ENCODE data around the gene PIEZO2.

Gene PIEZO2

GRCh38 chr18:10858477-10858876, 290.9 kb downstream of the PIEZO2 start:
- Histone ChIP-seq H3K36me3 (ENCODE audit: control insufficient read depth in 2 of 2, insufficient read depth in 1 of 2, low read length in 2 of 2) (no peaks in the 10 kb centered on the region), H3K4me1 (ENCODE audit: control insufficient read depth, insufficient read depth, low read length) (no peaks in the 10 kb centered on the region; the same call in 1 of the 2 replicates), H3K4me3 (ENCODE audit: low read depth, low read length) (no peak overlapping the region), H3K9me3 (ENCODE audit: control insufficient read depth, insufficient read depth, low read depth, low read length) (no peaks in the 10 kb centered on the region), H3K27ac (ENCODE audit: extremely low read depth, low read depth, low read length) (no peak overlapping the region)
- POLR2A ChIA-PET = no interaction called here
- TF ChIP-seq ZNF473 (tag by site-specific recombination; IDR thresholded peaks at IDR 0.05) = no peak
- no peak for TF ChIP-seq ZNF398 (tag by site-specific recombination; IDR thresholded peaks at IDR 0.05)
- no peak for TF ChIP-seq MZF1 (tag by site-specific recombination; IDR thresholded peaks at IDR 0.05; ENCODE audit: borderline replicate concordance)
- TF ChIP-seq ZNF660 (tag by site-specific recombination; IDR thresholded peaks at IDR 0.05) = no peak
- TF ChIP-seq ZNF266 (tag by site-specific recombination; IDR thresholded peaks at IDR 0.05; ENCODE audit: low read depth) = no peak
- no peak for TF ChIP-seq ZBTB10 (tag by site-specific recombination; IDR thresholded peaks at IDR 0.05)
- TF ChIP-seq PBX3 (CRISPR knock-in tag; IDR thresholded peaks at IDR 0.05) = no peak
- no peak for TF ChIP-seq ZNF350 (tag by site-specific recombination; IDR thresholded peaks at IDR 0.05)
- TF ChIP-seq ZNF133 (tag by site-specific recombination; IDR thresholded peaks at IDR 0.05) = no peak
- no peak for TF ChIP-seq REST (tag by site-specific recombination; IDR thresholded peaks at IDR 0.05)
- CTCF ChIA-PET = interaction anchor here (0.5 to 1.2 kb wide), 2 partner anchors 180 to 183 kb away, joined by 3 to 4 read pairs; no protein-coding TSS in a partner anchor

- Histone ChIP-seq H3K9me3 (ENCODE audit: control insufficient read depth, insufficient read depth, low read depth, low read length) (no peaks in the 10 kb centered on the region), H3K36me3 (ENCODE audit: control insufficient read depth in 2 of 2, insufficient read depth in 1 of 2, low read length in 2 of 2) (no peaks in the 10 kb centered on the region), H3K4me1 (ENCODE audit: control insufficient read depth, insufficient read depth, low read length) (peaks cover 4% of the 10 kb centered on the region; the same call in 1 of the 2 replicates), H3K4me3 (ENCODE audit: low read depth, low read length) (no peak overlapping the region), H3K27ac (ENCODE audit: extremely low read depth, low read depth, low read length) (no peak overlapping the region)
- ChIA-PET POLR2A (no interaction called here), CTCF (interaction anchor here (0.6 to 1.3 kb wide), 6 partner anchors 70 to 300 kb away, joined by 3 to 6 read pairs (median 4); no protein-coding TSS in a partner anchor)
- TF ChIP-seq ZNF571 (tag by site-specific recombination; IDR thresholded peaks at IDR 0.05) (no peak), TRIM28 (IDR thresholded peaks at IDR 0.05; ENCODE audit: borderline replicate concordance, low read length) (no peak), ZNF280D (tag by site-specific recombination; IDR thresholded peaks at IDR 0.05) (no peak), ZSCAN30 (tag by site-specific recombination; IDR thresholded peaks at IDR 0.05) (no peak), ZNF645 (tag by site-specific recombination; IDR thresholded peaks at IDR 0.05) (no peak)
Observed at GRCh38 chr18:10856132-10856531, 293.2 kb downstream of the PIEZO2 start.
